ENCODE results near the gene MTFP1. TPM values are rescaled to one million over a fixed set of nuclear protein-coding genes. Genes with fewer than 3 reads are reported as not detected.

Gene MTFP1
- total and polyA plus RNA-seq, 2 donors (not counting 1 experiment from before 2014, with no cell fraction given) = 11.8 to 18.4 TPM

- CTCF ChIA-PET = interaction anchor here (0.6 kb wide), 1 partner anchor 69 kb away, joined by 5 read pairs; no protein-coding TSS in a partner anchor
- Histone ChIP-seq H3K27me3 (replicated peaks in 1 of 4; ENCODE audit: control extremely low read depth in 1 of 4, control insufficient read depth in 3 of 4, insufficient read depth in 4 of 4, low read length in 3 of 4) (peaks cover 0 to 7% (median 1%) of the 10 kb centered on the region in 4 experiments), H3K4me3 (ENCODE audit: control extremely low read depth in 1 of 5, extremely low read depth in 1 of 5, insufficient read depth in 1 of 5, low read depth in 2 of 5, low read length in 4 of 5) (no peak overlapping the region), H3K4me1 (ENCODE audit: control insufficient read depth in 2 of 2, insufficient read depth in 2 of 2, low read length in 2 of 2) (no peaks in the 10 kb centered on the region), H3K9me3 (ENCODE audit: control extremely low read depth in 1 of 3, control insufficient read depth in 2 of 3, insufficient read depth in 1 of 3, low read length in 2 of 3) (peaks cover 0 to 5% (median 0%) of the 10 kb centered on the region in 3 donors), H3K27ac (ENCODE audit: low read length in 2 of 2) (no peak overlapping the region), H3K79me2 (ENCODE audit: control insufficient read depth, insufficient read depth, low read length) (no peaks in the 10 kb centered on the region), H4K20me1 (ENCODE audit: control insufficient read depth, insufficient read depth, low read length, poor library complexity, severe bottlenecking) (no peaks in the 10 kb centered on the region), H3K36me3 (replicated peaks in 1 of 2; ENCODE audit: control extremely low read depth in 1 of 2, control insufficient read depth in 1 of 2, extremely low read depth in 1 of 2, insufficient read depth in 2 of 2, low read length in 1 of 2) (no peaks in the 10 kb centered on the region), H3K4me2 (replicated peaks; ENCODE audit: low read depth, low read length, poor library complexity, severe bottlenecking) (no peak overlapping the region), H2AFZ (ENCODE audit: insufficient read depth, low read depth, low read length, poor library complexity, severe bottlenecking) (no peak overlapping the region), H3K9ac (ENCODE audit: low read length) (no peak overlapping the region)
- no peak for TF ChIP-seq CTCF (IDR thresholded peaks at IDR 0.05)
- TF ChIP-seq EZH2 (IDR thresholded peaks at IDR 0.05; ENCODE audit: borderline replicate concordance, insufficient read depth, low read depth, low read length, poor library complexity, severe bottlenecking) = no peak
- DNase-seq (no peak), ATAC-seq (ENCODE audit: low read depth) (no peak)
- intact Hi-C loops (cut with micrococcal nuclease) = no loop called here
- H3K27ac Mint-ChIP-seq = no peak overlapping the region
- POLR2A ChIA-PET = no interaction called here
- H3K9me3 Mint-ChIP-seq (ENCODE audit: insufficient read depth) = no peaks in the 10 kb centered on the region
- no peaks in the 10 kb centered on the region for H3K4me1 Mint-ChIP-seq
- WGBS (ENCODE audit: insufficient coverage) = 84% methylated on average over 8 of the region's 8 CpGs
- peaks cover 29% of the 10 kb centered on the region for H3K27me3 Mint-ChIP-seq
- H3K4me3 Mint-ChIP-seq = no peak overlapping the region
Measured at GRCh38 chr22:30457981-30458380, 32.4 kb downstream of the MTFP1 start.

GRCh38 chr22:30459181-30460052, 33.8 kb downstream of the MTFP1 start:
- Histone ChIP-seq H3K4me2 (replicated peaks; ENCODE audit: low read depth, low read length, poor library complexity, severe bottlenecking) (no peak overlapping the region), H2AFZ (ENCODE audit: insufficient read depth, low read depth, low read length, poor library complexity, severe bottlenecking) (no peak overlapping the region), H3K4me3 (ENCODE audit: control extremely low read depth in 1 of 5, extremely low read depth in 1 of 5, insufficient read depth in 1 of 5, low read depth in 2 of 5, low read length in 4 of 5) (no peak overlapping the region), H3K9ac (ENCODE audit: low read length) (no peak overlapping the region), H4K20me1 (ENCODE audit: control insufficient read depth, insufficient read depth, low read length, poor library complexity, severe bottlenecking) (no peaks in the 10 kb centered on the region), H3K79me2 (ENCODE audit: control insufficient read depth, insufficient read depth, low read length) (no peaks in the 10 kb centered on the region), H3K36me3 (replicated peaks in 1 of 2; ENCODE audit: control extremely low read depth in 1 of 2, control insufficient read depth in 1 of 2, extremely low read depth in 1 of 2, insufficient read depth in 2 of 2, low read length in 1 of 2) (no peaks in the 10 kb centered on the region), H3K9me3 (ENCODE audit: control extremely low read depth in 1 of 3, control insufficient read depth in 2 of 3, insufficient read depth in 1 of 3, low read length in 2 of 3) (peaks cover 0 to 5% (median 0%) of the 10 kb centered on the region in 3 donors), H3K27me3 (replicated peaks in 1 of 4; ENCODE audit: control extremely low read depth in 1 of 4, control insufficient read depth in 3 of 4, insufficient read depth in 4 of 4, low read length in 3 of 4) (peaks cover 0 to 12% (median 1%) of the 10 kb centered on the region in 4 experiments), H3K27ac (ENCODE audit: low read length in 2 of 2) (no peak overlapping the region), H3K4me1 (ENCODE audit: control insufficient read depth in 2 of 2, insufficient read depth in 2 of 2, low read length in 2 of 2) (no peaks in the 10 kb centered on the region)
- ChIA-PET CTCF (no interaction called here), POLR2A (no interaction called here)
- no peak overlapping the region for H3K4me3 Mint-ChIP-seq
- H3K4me1 Mint-ChIP-seq = no peaks in the 10 kb centered on the region
- no CpG with 5 or more reads among the region's 4 CpGs for WGBS (ENCODE audit: insufficient coverage)
- H3K9me3 Mint-ChIP-seq (ENCODE audit: insufficient read depth) = no peaks in the 10 kb centered on the region
- DNase-seq (no peak), ATAC-seq (ENCODE audit: low read depth) (no peak)
- no peak for TF ChIP-seq CTCF (IDR thresholded peaks at IDR 0.05)
- TF ChIP-seq EZH2 (IDR thresholded peaks at IDR 0.05; ENCODE audit: borderline replicate concordance, insufficient read depth, low read depth, low read length, poor library complexity, severe bottlenecking) = no peak
- H3K27me3 Mint-ChIP-seq = peaks cover 29% of the 10 kb centered on the region
- no peak overlapping the region for H3K27ac Mint-ChIP-seq
- intact Hi-C loops (cut with micrococcal nuclease) = no loop called here

Measured in B cell (primary cell).